ENCODE data around the gene RIPK1. TPM values are rescaled to one million over a fixed set of nuclear protein-coding genes. Genes with fewer than 3 reads are reported as not detected.
"Not testable (repeated sequence)": the region's sequence is repeated elsewhere in the genome, so short reads cannot be mapped to it uniquely, and the experiment has no call there.

RIPK1 gene
- total RNA-seq, 3 donors from 2014 or later: 16.5 to 17.4 (median 16.6) TPM

- H3K27me3 Mint-ChIP-seq (ENCODE audit: low read depth): no peaks in the 10 kb centered on the region
- no peak for ATAC-seq
- H3K4me1 Mint-ChIP-seq (ENCODE audit: low read depth): no peaks in the 10 kb centered on the region
Measured at GRCh38 chr6:3036861-3037637, 31.2 kb upstream of the RIPK1 start.

GRCh38 chr6:3037638-3038365, 30.5 kb upstream of the RIPK1 start:
- DNase-seq (no peak), ATAC-seq (no peak)
- H3K27me3 Mint-ChIP-seq (ENCODE audit: low read depth): no peaks in the 10 kb centered on the region
- no peak overlapping the region for H3K4me3 Mint-ChIP-seq
- no peaks in the 10 kb centered on the region for H3K36me3 Mint-ChIP-seq (ENCODE audit: insufficient read depth)
- no peaks in the 10 kb centered on the region for H3K4me1 Mint-ChIP-seq (ENCODE audit: low read depth)
- H3K9me3 Mint-ChIP-seq: peaks cover 3% of the 10 kb centered on the region

More at GRCh38 chr6:3036861-3037637, 31.2 kb upstream of the RIPK1 start:
- Mint-ChIP-seq H3K4me3 (no peak overlapping the region), H3K36me3 (ENCODE audit: insufficient read depth) (no peaks in the 10 kb centered on the region), H3K9me3 (peaks cover 3% of the 10 kb centered on the region)
- no peak for DNase-seq

GRCh38 chr6:3039384-3039783, 28.9 kb upstream of the RIPK1 start:
- no peak for ATAC-seq
- peaks cover 3% of the 10 kb centered on the region for H3K9me3 Mint-ChIP-seq
- no peak overlapping the region for H3K4me3 Mint-ChIP-seq
- no peaks in the 10 kb centered on the region for H3K27me3 Mint-ChIP-seq (ENCODE audit: low read depth)
- no peaks in the 10 kb centered on the region for H3K36me3 Mint-ChIP-seq (ENCODE audit: insufficient read depth)
- no peaks in the 10 kb centered on the region for H3K4me1 Mint-ChIP-seq (ENCODE audit: low read depth)
- no peak for DNase-seq

- Mint-ChIP-seq H3K4me3 (no peak overlapping the region), H3K4me1 (ENCODE audit: low read depth) (no peaks in the 10 kb centered on the region), H3K9me3 (no peaks in the 10 kb centered on the region), H3K27me3 (ENCODE audit: low read depth) (peaks cover 1% of the 10 kb centered on the region), H3K36me3 (ENCODE audit: insufficient read depth) (no peaks in the 10 kb centered on the region)
- no peak for DNase-seq
- no peak for ATAC-seq
Measured at GRCh38 chr6:3041147-3041546, 27.1 kb upstream of the RIPK1 start.

- H3K27me3 Mint-ChIP-seq (ENCODE audit: low read depth): peaks cover 2% of the 10 kb centered on the region
- no peaks in the 10 kb centered on the region for H3K9me3 Mint-ChIP-seq
- DNase-seq (no peak), ATAC-seq (no peak)
- no peaks in the 10 kb centered on the region for H3K4me1 Mint-ChIP-seq (ENCODE audit: low read depth)
- H3K4me3 Mint-ChIP-seq: no peak overlapping the region
- H3K36me3 Mint-ChIP-seq (ENCODE audit: insufficient read depth): no peaks in the 10 kb centered on the region
Measured at GRCh38 chr6:3041606-3042005, 26.7 kb upstream of the RIPK1 start.

GRCh38 chr6:3045369-3045768, 22.9 kb upstream of the RIPK1 start:
- H3K9me3 Mint-ChIP-seq: no peaks in the 10 kb centered on the region
- ATAC-seq: no peak
- no peaks in the 10 kb centered on the region for H3K4me1 Mint-ChIP-seq (ENCODE audit: low read depth)
- DNase-seq: no peak
- H3K4me3 Mint-ChIP-seq: no peak overlapping the region
- H3K27me3 Mint-ChIP-seq (ENCODE audit: low read depth): peaks cover 4% of the 10 kb centered on the region
- no peaks in the 10 kb centered on the region for H3K36me3 Mint-ChIP-seq (ENCODE audit: insufficient read depth)

GRCh38 chr6:3045777-3046176, 22.5 kb upstream of the RIPK1 start:
- DNase-seq (no peak), ATAC-seq (no peak)
- peaks cover 4% of the 10 kb centered on the region for H3K27me3 Mint-ChIP-seq (ENCODE audit: low read depth)
- no peaks in the 10 kb centered on the region for H3K9me3 Mint-ChIP-seq
- no peaks in the 10 kb centered on the region for H3K4me1 Mint-ChIP-seq (ENCODE audit: low read depth)
- H3K36me3 Mint-ChIP-seq (ENCODE audit: insufficient read depth): no peaks in the 10 kb centered on the region
- H3K4me3 Mint-ChIP-seq: no peak overlapping the region

- DNase-seq (no peak), ATAC-seq (no peak)
- no peaks in the 10 kb centered on the region for H3K9me3 Mint-ChIP-seq
- H3K36me3 Mint-ChIP-seq (ENCODE audit: insufficient read depth): no peaks in the 10 kb centered on the region
- no peak overlapping the region for H3K4me3 Mint-ChIP-seq
- peaks cover 4% of the 10 kb centered on the region for H3K27me3 Mint-ChIP-seq (ENCODE audit: low read depth)
- H3K4me1 Mint-ChIP-seq (ENCODE audit: low read depth): no peaks in the 10 kb centered on the region
Measured at GRCh38 chr6:3046295-3046694, 22.0 kb upstream of the RIPK1 start.

- DNase-seq; H3K4me3 Mint-ChIP-seq; H3K27me3 Mint-ChIP-seq (ENCODE audit: low read depth); H3K9me3 Mint-ChIP-seq; H3K4me1 Mint-ChIP-seq (ENCODE audit: low read depth); ATAC-seq; H3K36me3 Mint-ChIP-seq (ENCODE audit: insufficient read depth): not testable (repeated sequence)
Measured at GRCh38 chr6:3048009-3048408, 20.3 kb upstream of the RIPK1 start.

GRCh38 chr6:3052481-3053230, 15.6 kb upstream of the RIPK1 start:
- no peak for DNase-seq
- Mint-ChIP-seq H3K36me3 (ENCODE audit: insufficient read depth) (no peaks in the 10 kb centered on the region), H3K4me1 (ENCODE audit: low read depth) (peaks cover 12% of the 10 kb centered on the region), H3K9me3 (no peaks in the 10 kb centered on the region), H3K4me3 (peak overlapping the region; percentile 73), H3K27me3 (ENCODE audit: low read depth) (no peaks in the 10 kb centered on the region)
- ATAC-seq: no peak

GRCh38 chr6:3053231-3053508, 15.1 kb upstream of the RIPK1 start:
- Mint-ChIP-seq H3K27me3 (ENCODE audit: low read depth) (no peaks in the 10 kb centered on the region), H3K4me3 (peak overlapping the region; percentile 73), H3K9me3 (no peaks in the 10 kb centered on the region), H3K4me1 (ENCODE audit: low read depth) (peaks cover 12% of the 10 kb centered on the region), H3K36me3 (ENCODE audit: insufficient read depth) (no peaks in the 10 kb centered on the region)
- ATAC-seq (no peak), DNase-seq (no peak)

- H3K9me3 Mint-ChIP-seq; DNase-seq; H3K36me3 Mint-ChIP-seq (ENCODE audit: insufficient read depth); H3K27me3 Mint-ChIP-seq (ENCODE audit: low read depth); ATAC-seq: not testable (repeated sequence)
- Mint-ChIP-seq H3K4me3 (peak overlapping the region; percentile 73), H3K4me1 (ENCODE audit: low read depth) (peaks cover 18% of the 10 kb centered on the region)
Measured at GRCh38 chr6:3054229-3055157, 13.8 kb upstream of the RIPK1 start.

GRCh38 chr6:3055158-3055499, 13.2 kb upstream of the RIPK1 start:
- not testable (repeated sequence) for H3K9me3 Mint-ChIP-seq; H3K36me3 Mint-ChIP-seq (ENCODE audit: insufficient read depth); H3K4me3 Mint-ChIP-seq; H3K27me3 Mint-ChIP-seq (ENCODE audit: low read depth); DNase-seq; ATAC-seq
- H3K4me1 Mint-ChIP-seq (ENCODE audit: low read depth): peaks cover 18% of the 10 kb centered on the region
